ENCODE measurements around the gene MPEG1.
A peak's percentile ranks its signal among the peaks of the same experiment; 100 is the strongest.

MPEG1 gene

GRCh38 chr11:59219836-59220235 lies 7.1 kb upstream of the MPEG1 start:
- no peak for DNase-seq (ENCODE audit: low read depth in 3 of 3, low spot score in 1 of 3)

DNA sequence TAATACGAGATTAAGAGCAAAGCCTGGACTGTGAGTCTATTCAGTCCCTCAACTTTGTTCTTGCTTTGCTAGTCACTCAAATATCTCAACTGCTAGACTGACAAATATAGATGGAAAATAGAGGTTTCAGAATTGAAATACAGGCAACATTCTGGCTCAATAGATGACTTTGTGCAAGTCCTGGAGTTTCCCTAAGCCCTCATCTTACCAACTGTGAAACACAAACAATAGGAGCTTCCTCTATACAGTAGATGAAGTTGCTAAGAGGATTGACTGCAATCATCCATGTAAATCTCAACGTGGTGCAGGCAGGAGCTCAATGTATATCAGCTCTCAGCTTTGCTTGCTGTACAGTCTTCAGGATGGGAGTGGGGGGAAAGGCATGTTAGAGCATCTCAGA lies 6.2 kb upstream of the MPEG1 start:
- no peak for DNase-seq (ENCODE audit: low read depth in 3 of 3, low spot score in 1 of 3)

GRCh38 chr11:59218319-59218718 lies 5.6 kb upstream of the MPEG1 start:
- no peak for DNase-seq (ENCODE audit: low read depth in 3 of 3, low spot score in 1 of 3)

DNA sequence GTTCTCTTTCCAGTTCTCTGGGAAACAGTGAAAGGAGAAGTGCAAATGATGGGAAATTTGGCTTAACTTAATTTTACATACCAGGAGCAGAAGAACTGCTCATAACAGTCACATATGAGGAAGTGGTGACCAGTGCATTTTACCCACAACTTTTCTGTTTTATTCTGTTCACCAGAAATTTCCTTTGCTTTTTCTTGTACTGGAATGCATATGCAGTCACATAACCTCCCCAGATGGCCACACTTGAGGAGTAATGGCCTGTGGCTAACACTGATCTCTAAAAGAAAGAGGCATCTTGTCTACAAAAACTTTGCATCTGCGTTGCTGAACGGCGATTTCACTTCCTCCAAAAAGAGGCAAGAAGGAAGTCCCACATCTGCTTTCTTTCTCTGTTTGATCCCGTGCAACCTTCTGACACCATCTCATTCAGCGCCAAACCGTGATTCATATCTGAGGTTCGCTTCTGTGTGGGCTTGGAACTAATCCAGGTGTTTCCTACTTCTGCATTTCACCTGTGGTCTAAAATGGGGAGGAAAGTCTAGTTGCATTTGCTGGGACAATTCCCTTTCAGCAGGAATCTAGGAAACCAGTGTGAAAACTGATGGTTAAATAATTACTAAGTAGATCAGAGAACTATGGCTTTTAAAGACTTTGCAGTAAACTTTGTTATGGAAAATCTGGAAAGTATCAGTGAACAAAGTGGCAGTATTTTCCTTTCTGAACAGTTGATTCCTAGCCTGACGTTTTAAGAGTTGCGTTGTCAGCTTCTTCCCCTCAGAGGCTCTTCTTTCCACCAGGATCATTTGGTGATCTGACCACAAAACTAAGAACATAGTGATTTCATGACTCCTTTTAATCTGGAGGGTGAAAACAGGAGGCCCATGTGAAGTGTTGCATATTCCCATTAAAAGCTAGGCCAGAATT lies 4.2 kb upstream of the MPEG1 start:
- DNase-seq (ENCODE audit: low read depth in 3 of 3, low spot score in 1 of 3) = no peak

- no peak for DNase-seq (ENCODE audit: low read depth in 3 of 3, low spot score in 1 of 3)
These were observed 1.6 kb upstream of the MPEG1 start for GRCh38 chr11:59214141-59214893.

GRCh38 chr11:59212222-59212621 lies 505 bp downstream of the MPEG1 start:
- DNase-seq (ENCODE audit: low read depth in 3 of 3, low spot score in 1 of 3) = no peak

DNA sequence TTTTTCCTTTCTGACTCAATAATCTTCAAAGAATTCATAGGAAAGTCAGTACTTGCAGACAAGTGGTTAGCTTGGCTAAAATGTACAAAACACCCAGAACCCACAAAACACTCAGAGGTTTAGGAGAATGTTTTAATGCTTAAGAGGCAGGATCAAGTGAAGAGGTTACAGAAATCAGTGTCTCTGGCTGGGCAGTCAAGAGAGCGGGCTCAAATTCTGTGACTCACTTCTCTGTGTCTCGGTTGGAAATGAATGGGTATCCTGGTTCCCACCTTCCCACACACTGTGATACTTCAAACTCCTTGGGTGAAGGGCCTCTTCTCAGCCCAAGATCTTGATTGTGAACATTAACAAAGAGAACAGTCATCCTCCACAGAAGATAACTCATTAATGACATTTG lies 3.8 kb downstream of the MPEG1 start:
- no peak for DNase-seq (ENCODE audit: low read depth in 3 of 3, low spot score in 1 of 3)

DNA sequence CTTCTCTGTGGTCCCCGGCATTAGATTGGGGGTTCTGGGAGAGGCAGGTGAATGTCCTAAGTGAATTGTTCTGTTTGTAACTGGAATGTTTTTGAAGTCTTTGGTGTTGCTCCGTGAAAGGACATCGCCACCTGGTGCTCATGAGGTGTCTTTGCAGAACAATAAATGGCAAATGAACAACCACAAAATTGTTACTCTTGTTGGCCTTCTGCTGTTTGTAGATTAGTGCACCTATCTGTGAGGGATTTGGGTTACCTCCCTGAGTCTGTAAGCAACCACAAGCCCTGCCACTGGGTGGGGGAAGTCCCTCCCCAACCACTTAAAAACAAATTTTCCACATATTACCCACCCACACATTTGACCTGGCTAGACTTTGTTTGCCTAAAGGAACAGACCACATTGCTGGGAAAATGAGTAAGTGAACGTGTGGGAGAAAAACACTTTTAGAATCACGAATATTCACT lies 4.7 kb downstream of the MPEG1 start:
- peak in 1 of 3 donors; percentile 24 for DNase-seq (ENCODE audit: low read depth in 3 of 3, low spot score in 1 of 3)

DNA sequence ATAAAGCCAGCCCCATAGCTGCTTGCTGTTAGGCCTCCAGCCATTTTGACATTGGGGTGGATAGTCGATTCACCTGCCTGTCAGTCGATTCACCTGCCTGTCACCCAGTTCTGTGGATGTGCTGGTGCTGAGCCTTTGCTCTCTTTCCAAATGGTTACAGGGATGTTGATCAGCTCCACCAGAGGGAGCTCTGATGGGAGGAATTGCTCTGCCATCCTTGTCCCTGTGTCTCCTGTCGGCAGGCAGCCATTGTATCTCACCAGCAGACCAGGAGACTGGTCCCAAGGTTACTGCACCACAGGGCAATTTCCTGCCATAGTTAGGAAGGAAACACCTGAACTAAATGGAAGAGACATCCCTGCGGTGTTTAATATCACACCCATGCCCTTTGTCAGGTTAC lies 6.1 kb downstream of the MPEG1 start:
- no peak for DNase-seq (ENCODE audit: low read depth in 3 of 3, low spot score in 1 of 3)

DNA sequence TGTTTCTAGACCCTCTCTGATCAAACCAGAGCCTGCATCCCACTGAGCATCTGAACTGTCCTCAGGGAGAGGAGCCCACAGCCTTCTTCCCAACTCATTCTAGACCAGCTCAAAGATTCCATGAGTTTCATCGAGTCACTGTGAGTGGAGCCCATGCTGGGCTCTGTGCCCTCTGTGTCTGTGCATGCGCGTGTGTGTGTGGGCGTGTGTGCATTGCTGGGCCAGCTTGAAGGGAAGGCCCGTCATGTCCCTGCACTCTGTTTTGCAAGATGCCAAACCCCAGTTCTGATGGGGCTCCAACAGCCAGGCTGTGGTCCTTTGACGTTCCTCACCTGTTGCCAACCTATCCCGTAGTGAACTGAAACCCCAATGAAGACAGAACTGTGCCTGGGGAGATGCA lies 7.1 kb downstream of the MPEG1 start:
- no peak for DNase-seq (ENCODE audit: low read depth in 3 of 3, low spot score in 1 of 3)

GRCh38 chr11:59204746-59205145 lies 8.0 kb downstream of the MPEG1 start:
- DNase-seq (ENCODE audit: low read depth in 3 of 3, low spot score in 1 of 3) = no peak

DNA sequence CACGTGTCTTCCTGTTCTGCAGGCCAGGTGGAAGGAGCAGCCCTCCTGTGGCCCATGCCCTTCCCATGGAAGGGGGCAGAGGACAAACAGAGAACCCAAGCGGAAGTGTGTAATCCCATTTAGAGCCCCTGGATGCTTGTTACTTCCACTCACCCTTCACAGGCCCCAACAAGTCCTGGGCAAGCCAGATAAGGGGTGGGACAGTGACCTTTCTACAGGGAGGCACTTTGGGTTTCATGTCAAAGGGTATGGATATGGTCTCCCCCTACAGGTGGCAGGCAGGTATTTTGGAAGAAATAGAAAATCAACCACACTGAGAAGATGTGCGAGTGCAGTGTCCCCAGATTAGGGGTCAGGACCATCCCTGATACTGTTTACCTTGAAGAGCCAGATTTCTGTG lies 11.4 kb downstream of the MPEG1 start:
- no peak for DNase-seq (ENCODE audit: low read depth in 3 of 3, low spot score in 1 of 3)

GRCh38 chr11:59200423-59200746 lies 12.3 kb downstream of the MPEG1 start:
- DNase-seq (ENCODE audit: low read depth in 3 of 3, low spot score in 1 of 3) = no peak

DNA sequence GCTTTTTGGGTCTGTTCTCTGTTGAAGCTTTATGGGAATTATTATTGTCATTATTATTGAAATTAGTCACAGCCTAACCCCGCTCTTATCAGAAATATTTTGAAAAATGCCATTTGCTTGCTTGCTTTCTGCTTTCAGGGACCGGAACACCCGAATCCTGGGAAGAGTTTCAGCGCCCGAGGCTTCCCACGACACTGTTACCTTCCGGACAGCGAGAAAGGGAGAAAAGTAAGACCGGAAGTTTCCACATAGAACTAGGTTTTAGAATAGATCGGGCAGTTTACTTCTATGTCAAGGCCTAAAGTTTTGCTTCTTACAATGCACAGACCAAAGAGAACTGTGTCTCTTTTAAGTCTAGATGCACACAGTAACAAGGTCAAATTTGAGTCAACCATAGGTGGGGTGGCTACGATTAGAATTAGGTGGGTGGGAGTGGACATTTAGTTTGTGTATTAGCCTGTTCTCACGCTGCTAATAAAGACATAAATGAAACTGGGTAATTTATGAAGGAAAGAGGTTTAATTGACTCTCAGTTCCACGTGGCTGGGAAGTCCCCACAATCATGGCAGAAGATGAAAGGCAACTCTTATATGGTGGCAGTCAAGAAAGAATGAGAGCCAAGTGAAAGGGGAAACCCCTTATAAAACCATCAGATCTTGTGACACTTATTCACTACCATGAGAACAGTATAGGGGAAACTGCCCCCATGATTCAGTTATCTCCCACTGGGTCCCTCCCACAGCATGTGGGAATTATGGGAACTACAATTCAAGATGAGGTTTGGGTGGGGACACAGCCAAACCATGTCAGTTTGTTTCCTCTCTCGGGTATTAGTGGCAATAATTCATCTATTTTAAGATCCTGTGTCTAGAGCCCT lies 12.9 kb downstream of the MPEG1 start:
- no peak for DNase-seq (ENCODE audit: low read depth in 3 of 3, low spot score in 1 of 3)

DNA sequence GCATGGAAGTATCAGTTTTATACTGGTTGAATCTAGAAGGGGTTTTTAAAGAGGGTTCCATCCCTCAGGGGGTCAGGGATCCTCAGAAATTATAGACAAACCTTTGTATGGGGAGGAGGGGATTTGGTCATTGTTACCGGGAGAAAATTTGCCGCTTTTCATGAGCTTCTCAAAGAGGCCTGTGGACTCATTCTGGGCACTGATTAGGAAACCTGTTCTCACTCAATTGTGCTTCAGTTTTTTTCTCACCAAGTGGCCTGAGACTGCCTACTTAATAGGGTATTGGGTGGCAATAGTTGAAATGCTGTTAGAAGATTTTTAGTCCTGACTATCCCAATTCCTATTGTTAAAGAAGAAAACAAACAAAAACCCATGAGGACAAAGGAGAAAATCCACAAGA lies 14.0 kb downstream of the MPEG1 start:
- DNase-seq (ENCODE audit: low read depth in 3 of 3, low spot score in 1 of 3) = no peak

- no peak for DNase-seq (ENCODE audit: low read depth in 3 of 3, low spot score in 1 of 3)
These were observed 14.7 kb downstream of the MPEG1 start for GRCh38 chr11:59197991-59198390.

DNA sequence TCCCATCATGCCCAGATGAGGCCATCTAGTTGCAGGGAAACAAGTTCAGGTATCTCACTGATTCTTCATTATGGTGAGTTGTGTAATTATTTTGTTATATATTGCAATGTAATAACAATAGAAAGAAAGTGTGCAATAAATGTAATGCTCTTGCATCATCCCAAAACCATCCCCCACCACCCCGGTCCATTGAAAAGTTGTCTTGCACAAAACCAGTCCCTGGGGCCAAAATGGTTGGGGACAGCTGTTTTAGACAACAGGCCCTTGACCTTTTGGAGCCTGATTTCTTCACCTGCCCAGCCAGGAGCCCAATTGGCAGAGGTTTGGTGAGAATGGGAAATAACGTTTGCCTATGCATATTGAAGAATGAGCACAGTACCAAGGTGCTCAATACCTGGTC lies 15.9 kb downstream of the MPEG1 start:
- no peak for DNase-seq (ENCODE audit: low read depth in 3 of 3, low spot score in 1 of 3)

DNA sequence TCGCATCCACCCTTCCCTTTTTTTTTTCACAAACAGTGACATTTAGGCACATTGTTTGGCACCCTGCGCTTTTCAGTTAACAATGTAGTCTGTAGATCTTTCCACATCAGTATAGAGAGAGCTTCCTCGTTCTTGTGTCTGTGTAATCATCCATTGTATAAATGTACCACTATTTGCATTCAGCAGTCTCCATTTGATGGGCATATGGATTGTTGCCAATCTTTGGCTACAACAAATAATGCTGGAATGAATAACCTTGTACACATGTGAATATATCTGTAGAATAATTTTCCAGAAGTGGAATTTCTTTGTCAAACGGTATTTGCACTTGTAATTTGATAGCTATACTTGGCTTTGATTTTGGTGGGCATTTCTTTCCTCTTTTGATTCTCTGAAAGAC lies 17.1 kb downstream of the MPEG1 start:
- DNase-seq (ENCODE audit: low read depth in 3 of 3, low spot score in 1 of 3) = no peak

GRCh38 chr11:59193587-59194130 lies 19.1 kb downstream of the MPEG1 start:
- DNase-seq (ENCODE audit: low read depth in 3 of 3, low spot score in 1 of 3) = no peak

DNA sequence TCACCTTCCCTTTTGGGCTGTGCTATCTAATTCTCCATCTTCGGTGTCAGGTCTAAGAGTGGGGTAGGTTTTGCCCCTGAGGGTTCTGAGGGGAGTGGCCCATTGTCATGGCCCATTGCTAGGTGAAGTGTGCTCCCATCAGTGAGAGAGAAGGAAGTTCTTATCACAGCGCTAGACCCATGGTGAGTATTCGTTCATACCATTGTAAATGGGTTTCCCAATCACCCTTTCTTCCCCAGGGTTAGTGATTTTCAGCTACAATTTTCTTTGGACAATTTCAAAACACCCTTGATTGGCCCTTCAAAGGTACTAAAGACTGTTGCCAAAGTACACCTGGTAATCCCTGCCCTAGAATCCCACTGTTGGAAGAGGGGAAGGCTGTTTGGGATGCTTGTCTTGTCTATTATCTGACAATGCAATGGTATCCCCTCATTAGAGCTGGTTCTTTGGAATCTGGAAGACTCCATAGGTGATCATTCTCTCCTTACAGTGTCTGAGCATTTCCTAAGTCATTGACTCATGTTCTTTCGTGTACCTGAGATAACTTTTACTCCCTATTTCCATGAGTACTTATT lies 20.2 kb downstream of the MPEG1 start:
- DNase-seq (ENCODE audit: low read depth in 3 of 3, low spot score in 1 of 3) = no peak

GRCh38 chr11:59191890-59192289 lies 20.8 kb downstream of the MPEG1 start:
- DNase-seq (ENCODE audit: low read depth in 3 of 3, low spot score in 1 of 3) = no peak
